Ovary (tissue), 9 donors: ENCODE data around the gene CTCF. TPM values are rescaled to one million over a fixed set of nuclear protein-coding genes. Genes with fewer than 3 reads are reported as not detected.

Experiments used
- DNase-seq, 5 donors: peaks; one replicate each; pipeline ENCODE4 v3.0.0-alpha.2; 2019 to 2020
- H3K27ac ChIP-seq, 2 donors: fragments of 200-600 bp; one replicate each; pipeline versions ENCODE4 v1.5.1 to v1.8.0; 2019 to 2022
- H3K27me3 ChIP-seq: fragments of 200-600 bp; one replicate; pipeline ENCODE4 v1.8.0; 2022
- H3K36me3 ChIP-seq: fragments of 200-600 bp; sonication (generic); one replicate; pipeline ENCODE4 v1.5.1; 2019
- H3K4me1 ChIP-seq: one replicate; pipeline ENCODE4 v1.8.1; 2013; ENCODE audit warnings: mild to moderate bottlenecking, moderate library complexity; ENCODE audit not compliant: insufficient read depth
- H3K4me3 ChIP-seq: fragments of 200-600 bp; sonication (generic); one replicate; pipeline ENCODE4 v1.5.1; 2017
- H3K9me3 ChIP-seq, 2 donors: fragments of 200-600 bp in 1 of 2; sonication (generic) in 1 of 2; one replicate each; pipeline versions ENCODE4 v1.5.1 to v1.8.1; 2013 to 2019; ENCODE audit warnings: mild to moderate bottlenecking in 1 of 2, moderate library complexity in 1 of 2
- CTCF ChIP-seq, 3 donors: fragments of 450-650 bp in 2 of 3; fragments of 200-600 bp in 1 of 3; IDR thresholded peaks; one replicate each; pipeline versions ENCODE4 v1.5.1 to v1.8.0; 2016 to 2022; ENCODE audit warnings: antibody characterized with exemption in 3 of 3, mild to moderate bottlenecking in 1 of 3
- EP300 ChIP-seq: sonication (generic); formaldehyde crosslinking; IDR thresholded peaks from one replicate; pipeline ENCODE4 v1.6.1; 2017; ENCODE audit warnings: antibody characterized with exemption
- POLR2A ChIP-seq: fragments of 450-650 bp; IDR thresholded peaks from one replicate; pipeline ENCODE4 v1.6.1; 2017; ENCODE audit warnings: antibody characterized with exemption, mild to moderate bottlenecking, moderate library complexity
- WGBS, 3 donors: extraction: QIAGEN DNeasy Blood & Tissue Kit in 1 of 3; methylation state at CpG; one replicate each; pipeline versions ENCODE4 v1.1.5 to v1.1.7; 2013 to 2017; 5-methylcytosine and 5-hydroxymethylcytosine counted together
- intact Hi-C, 4 donors: fragments of 100-400 bp; cut with DNase I; formaldehyde crosslinking; loops; one replicate each; pipeline versions ENCODE4 v1.11.0 to v1.15.1; 2022 to 2023
- polyA plus RNA-seq, 2 donors: library from polyadenylated mRNA; stranded (reverse); fragments of 200-250 nt in 1 of 2; fragments of 350-450 nt in 1 of 2; fragmentation: Illumina TruSeq in 1 of 2; extraction: RNeasy Lipid Tissue Mini Kit (QIAGEN cat#74804) in 1 of 2; gene quantifications; one replicate each; pipeline ENCODE4 v1.2.3, GENCODE V29; 2013 to 2014
- total RNA-seq, 7 donors: library from RNA; depleted of rRNA in 2 of 7; stranded (reverse); fragments of >200 nt in 2 of 7; fragmentation: NEBNext Ultra II Directional in 3 of 7; extraction: Animal tissue kit (Norgen Biotek cat#: 25700) in 3 of 7; gene quantifications; one replicate each; pipeline versions ENCODE4 v1.1.0 to v1.2.4, GENCODE V29; 2016 to 2023
- donor health status: DM: no; HTN: no; CAD: no; lungs with moderate emphysema.
- donor health status: DM: no; HTN: no; CAD: no.
- donor health status: Bipolar disorder and iron deficiency.
- donor health status: DM: yes; HTN: yes; CAD: no.
- donor health status: DM: no; HTN: no; CAD: no.
- donor health status: DM: yes; HTN: yes; CAD: no.

CTCF gene
- total and polyA plus RNA-seq, 9 donors, result 21.0 to 48.4 (median 42.2) TPM

- 89 to 93% (median 90%) methylated on average over 7 of the region's 7 CpGs for WGBS, 3 donors
- intact Hi-C loops, result loop anchor here in 1 of 4 donors (5.0 kb wide), 1 partner anchor 84 kb away; no protein-coding TSS in a partner anchor
- TF ChIP-seq CTCF (IDR thresholded peaks at IDR 0.05) (no peak), POLR2A (no peak)
- peaks cover 8% of the 10 kb centered on the region for H3K4me1 ChIP-seq
- DNase-seq, result no peak
- H3K9me3 ChIP-seq, result no peaks in the 10 kb centered on the region
- no peaks in the 10 kb centered on the region for H3K36me3 ChIP-seq
- no peak overlapping the region for H3K27ac ChIP-seq
- H3K4me3 ChIP-seq, result no peak overlapping the region
- peaks cover 6% of the 10 kb centered on the region for H3K27me3 ChIP-seq
Observed at GRCh38 chr16:67651039-67651438, 88.7 kb downstream of the CTCF start.

GRCh38 chr16:67651847-67652246 lies 89.5 kb downstream of the CTCF start:
- intact Hi-C loops, result loop anchor here in 1 of 4 donors (5.0 kb wide), 1 partner anchor 85 kb away; no protein-coding TSS in a partner anchor
- Histone ChIP-seq H3K9me3 (no peaks in the 10 kb centered on the region), H3K27ac (no peak overlapping the region), H3K4me3 (no peak overlapping the region), H3K36me3 (no peaks in the 10 kb centered on the region), H3K27me3 (peaks cover 6% of the 10 kb centered on the region), H3K4me1 (peaks cover 8% of the 10 kb centered on the region)
- TF ChIP-seq EP300 (no peak), POLR2A (no peak), CTCF (IDR thresholded peaks at IDR 0.05) (no peak)
- DNase-seq, result no peak
- WGBS, 3 donors, result 67 to 75% (median 74%) methylated on average over 4 of the region's 4 CpGs

GRCh38 chr16:67652578-67653127 lies 90.3 kb downstream of the CTCF start:
- Histone ChIP-seq H3K27me3 (peaks cover 6% of the 10 kb centered on the region), H3K9me3 (no peaks in the 10 kb centered on the region), H3K27ac (no peak overlapping the region), H3K36me3 (no peaks in the 10 kb centered on the region), H3K4me3 (peak overlapping the region; percentile 16), H3K4me1 (peaks cover 8% of the 10 kb centered on the region)
- intact Hi-C loops, result loop anchor here in 1 of 4 donors (5.0 kb wide), 1 partner anchor 85 kb away; no protein-coding TSS in a partner anchor
- TF ChIP-seq CTCF (IDR thresholded peaks at IDR 0.05) (no peak), EP300 (no peak), POLR2A (no peak)
- DNase-seq, result peak in 2 of 5 donors; percentile 46 to 53
- whole genome bisulfite sequencing, 3 donors, result 3 to 10% (median 5%) methylated on average over 35 to 59 of the region's 59 CpGs

GRCh38 chr16:67653128-67653788 lies 90.9 kb downstream of the CTCF start:
- no peaks in the 10 kb centered on the region for H3K36me3 ChIP-seq
- peaks cover 6% of the 10 kb centered on the region for H3K27me3 ChIP-seq
- intact Hi-C loops, result loop anchor here in 1 of 4 donors (5.0 kb wide), 1 partner anchor 86 kb away; no protein-coding TSS in a partner anchor

More at GRCh38 chr16:67653128-67653788, 90.9 kb downstream of the CTCF start:
- WGBS, 3 donors, result 1 to 16% (median 3%) methylated on average over 6 to 68 of the region's 68 CpGs
- peak overlapping the region; percentile 16 for H3K4me3 ChIP-seq
- peak in 2 of 5 donors; percentile 39 to 53 for DNase-seq
- H3K27ac ChIP-seq, result no peak overlapping the region
- TF ChIP-seq CTCF (IDR thresholded peaks at IDR 0.05) (peak in 2 of 3 donors; percentile 16 to 21), EP300 (no peak)
- no peaks in the 10 kb centered on the region for H3K9me3 ChIP-seq
- H3K4me1 ChIP-seq, result peaks cover 8% of the 10 kb centered on the region
